OCI-LY3 (cell line): Measurements from ENCODE around the gene PATE2.

Experiments used
- H2AFZ ChIP-seq: fragments of 200-600, 300-600 bp; shearing (Covaris generic); 2 replicates; pipeline ENCODE4 v1.6.0; 2014; ENCODE audit warnings: antibody characterized with exemption, low read depth, low read length
- H3K27ac ChIP-seq: fragments of 200-600, 300-600 bp; sonication (generic); 2 replicates; pipeline ENCODE4 v1.5.1; 2014; ENCODE audit warnings: mild to moderate bottlenecking, low read length, moderate library complexity, mixed read lengths
- H3K27me3 ChIP-seq: fragments of 200-600, 300-600 bp; sonication (generic); 2 replicates; pipeline ENCODE4 v1.6.1; 2014; ENCODE audit warnings: low read depth, low read length, mixed read lengths
- H3K36me3 ChIP-seq: fragments of 200-600, 300-600 bp; sonication (generic); replicated peaks from 2 replicates; pipeline ENCODE3; 2014; ENCODE audit warnings: low read depth, low read length, mixed read lengths
- H3K4me1 ChIP-seq: fragments of 300-600, 200-600 bp; sonication (generic); 2 replicates; pipeline ENCODE4 v1.6.1; 2014; ENCODE audit warnings: low read length, mixed read lengths
- H3K4me2 ChIP-seq: fragments of 200-600, 300-600 bp; sonication (generic); 2 replicates; pipeline ENCODE4 v1.6.1; 2014; ENCODE audit warnings: low read length, mixed read lengths
- H3K4me3 ChIP-seq: fragments of 300-600, 200-600 bp; sonication (generic); 2 replicates; pipeline ENCODE4 v1.5.1; 2014; ENCODE audit warnings: antibody characterized with exemption, mild to moderate bottlenecking, low read length, moderate library complexity
- H3K79me2 ChIP-seq: fragments of 300-600, 200-600 bp; shearing (Covaris generic); 2 replicates; pipeline ENCODE4 v1.6.1; 2014; ENCODE audit warnings: mild to moderate bottlenecking, low read length, mixed read lengths
- H3K9ac ChIP-seq: fragments of 300-600, 200-600 bp; shearing (Covaris generic); 2 replicates; pipeline ENCODE4 v1.6.0; 2014; ENCODE audit warnings: mild to moderate bottlenecking, low read length, moderate library complexity
- H3K9me3 ChIP-seq: fragments of 200-600, 300-600 bp; shearing (Covaris generic); 2 replicates; pipeline ENCODE4 v1.6.1; 2014; ENCODE audit warnings: low read length, mixed read lengths; ENCODE audit not compliant: insufficient read depth
- H4K20me1 ChIP-seq: fragments of 200-600, 300-600 bp; sonication (generic); 2 replicates; pipeline ENCODE4 v1.6.1; 2016; ENCODE audit warnings: low read length, mixed read lengths; ENCODE audit not compliant: insufficient read depth
- EZH2phosphoT487 ChIP-seq: fragments of 200-600 bp; shearing (Covaris generic); IDR thresholded peaks from 2 replicates; pipeline ENCODE4 v1.6.1; 2018; ENCODE audit warnings: antibody characterized with exemption, mixed run types, low read depth
- TF ChIP-seq, protein P1 (sequence below): fragments of 200-600, 300-600 bp; sonication (generic); IDR thresholded peaks from 2 replicates; pipeline ENCODE4 v1.5.1; 2014; ENCODE audit warnings: antibody characterized with exemption, low read length, low read depth

PATE2 gene

DNA sequence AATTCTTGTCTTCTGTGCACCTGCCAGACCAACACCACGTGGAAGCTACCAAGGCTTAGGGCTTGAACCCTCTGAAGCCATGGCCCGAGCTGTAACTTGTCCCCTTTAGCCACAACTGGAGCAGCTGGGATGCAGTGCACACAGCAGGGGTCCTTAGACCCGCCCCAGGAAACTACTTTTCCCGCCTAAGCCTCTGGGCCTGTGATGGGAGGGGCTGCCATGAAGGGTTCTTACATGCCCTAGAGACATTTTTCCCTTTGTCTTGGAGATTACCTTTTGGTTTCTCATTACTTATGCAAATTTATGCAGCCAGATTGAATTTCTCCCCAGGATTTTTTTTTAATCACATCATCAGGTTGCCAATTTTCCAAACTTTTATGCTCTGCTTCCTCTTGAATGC is 19.0 kb upstream of the PATE2 start:
- TF ChIP-seq, protein P1, sequence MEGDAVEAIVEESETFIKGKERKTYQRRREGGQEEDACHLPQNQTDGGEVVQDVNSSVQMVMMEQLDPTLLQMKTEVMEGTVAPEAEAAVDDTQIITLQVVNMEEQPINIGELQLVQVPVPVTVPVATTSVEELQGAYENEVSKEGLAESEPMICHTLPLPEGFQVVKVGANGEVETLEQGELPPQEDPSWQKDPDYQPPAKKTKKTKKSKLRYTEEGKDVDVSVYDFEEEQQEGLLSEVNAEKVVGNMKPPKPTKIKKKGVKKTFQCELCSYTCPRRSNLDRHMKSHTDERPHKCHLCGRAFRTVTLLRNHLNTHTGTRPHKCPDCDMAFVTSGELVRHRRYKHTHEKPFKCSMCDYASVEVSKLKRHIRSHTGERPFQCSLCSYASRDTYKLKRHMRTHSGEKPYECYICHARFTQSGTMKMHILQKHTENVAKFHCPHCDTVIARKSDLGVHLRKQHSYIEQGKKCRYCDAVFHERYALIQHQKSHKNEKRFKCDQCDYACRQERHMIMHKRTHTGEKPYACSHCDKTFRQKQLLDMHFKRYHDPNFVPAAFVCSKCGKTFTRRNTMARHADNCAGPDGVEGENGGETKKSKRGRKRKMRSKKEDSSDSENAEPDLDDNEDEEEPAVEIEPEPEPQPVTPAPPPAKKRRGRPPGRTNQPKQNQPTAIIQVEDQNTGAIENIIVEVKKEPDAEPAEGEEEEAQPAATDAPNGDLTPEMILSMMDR, result no peak
- no peak for TF ChIP-seq EZH2phosphoT487
- no peaks in the 10 kb centered on the region for H3K79me2 ChIP-seq
- peaks cover 9% of the 10 kb centered on the region for H3K9me3 ChIP-seq

DNA sequence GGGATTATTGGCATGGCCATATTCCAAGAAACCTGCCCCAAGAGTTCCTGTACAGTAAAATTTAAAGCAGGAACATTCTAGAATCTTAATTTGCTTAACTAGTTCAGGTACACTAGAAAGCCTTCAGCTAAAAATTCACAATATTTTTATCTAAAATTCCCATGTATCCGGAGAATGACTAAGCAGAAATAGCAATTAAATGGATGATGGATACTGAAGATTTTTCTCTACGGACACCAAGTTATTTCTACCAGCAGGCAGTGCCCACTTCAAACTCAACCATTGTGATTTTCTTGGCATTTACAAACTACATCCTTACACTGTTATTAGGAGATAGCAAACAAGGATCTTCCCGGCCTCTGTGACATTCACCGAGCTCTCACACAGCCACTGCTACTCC is 12.2 kb upstream of the PATE2 start:
- Histone ChIP-seq H3K27ac (no peak overlapping the region), H3K4me1 (no peaks in the 10 kb centered on the region), H3K9me3 (no peaks in the 10 kb centered on the region), H3K79me2 (no peaks in the 10 kb centered on the region), H2AFZ (no peak overlapping the region), H3K27me3 (no peaks in the 10 kb centered on the region), H4K20me1 (no peaks in the 10 kb centered on the region), H3K9ac (no peak overlapping the region), H3K4me3 (no peak overlapping the region), H3K4me2 (no peak overlapping the region), H3K36me3 (no peaks in the 10 kb centered on the region)
- TF ChIP-seq, protein P1, result no peak
- TF ChIP-seq EZH2phosphoT487, result no peak

More for the DNA sequence above, 19.0 kb upstream of the PATE2 start:
- Histone ChIP-seq H3K27me3 (no peaks in the 10 kb centered on the region), H2AFZ (no peak overlapping the region), H3K4me3 (no peak overlapping the region), H3K27ac (no peak overlapping the region), H3K4me1 (no peaks in the 10 kb centered on the region), H3K36me3 (no peaks in the 10 kb centered on the region), H3K9ac (no peak overlapping the region), H3K4me2 (no peak overlapping the region), H4K20me1 (no peaks in the 10 kb centered on the region)

DNA sequence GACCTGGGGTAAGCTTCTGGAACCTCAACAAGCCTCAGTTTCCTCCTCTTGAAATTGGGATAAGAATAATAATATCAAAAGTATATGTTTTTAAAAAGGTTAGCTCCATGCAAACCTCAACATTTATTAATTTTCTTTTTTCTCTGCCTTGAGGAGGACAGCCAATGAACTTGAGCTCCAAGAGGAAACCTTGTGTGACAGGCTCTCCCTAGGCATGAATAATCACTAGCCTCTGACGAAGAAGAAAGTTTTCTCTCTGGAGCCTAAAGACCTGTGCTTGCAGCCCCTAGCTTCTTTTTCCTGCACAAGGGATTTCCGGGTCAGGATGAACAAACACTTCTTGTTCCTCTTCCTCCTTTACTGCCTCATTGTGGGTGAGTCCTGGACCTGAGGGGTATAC is 9.2 kb upstream of the PATE2 start, which contains the start of gene PATE3:
TSS of gene PATE3 (plus strand) at position 301 of the 400 bp plus-strand sequence. CDS start at position 326, 25 bp downstream.
- Histone ChIP-seq H4K20me1 (no peaks in the 10 kb centered on the region), H3K36me3 (no peaks in the 10 kb centered on the region), H3K27me3 (no peaks in the 10 kb centered on the region), H3K4me2 (no peak within 1 kb of the TSS), H3K4me3 (no peak within 1 kb of the TSS), H3K79me2 (no peaks in the 10 kb centered on the region), H3K27ac (no peak within 1 kb of the TSS), H3K9me3 (no peaks in the 10 kb centered on the region), H2AFZ (no peak within 1 kb of the TSS), H3K9ac (no peak within 1 kb of the TSS), H3K4me1 (no peaks in the 10 kb centered on the region)
- no peak for TF ChIP-seq EZH2phosphoT487
- TF ChIP-seq, protein P1, result no peak

DNA sequence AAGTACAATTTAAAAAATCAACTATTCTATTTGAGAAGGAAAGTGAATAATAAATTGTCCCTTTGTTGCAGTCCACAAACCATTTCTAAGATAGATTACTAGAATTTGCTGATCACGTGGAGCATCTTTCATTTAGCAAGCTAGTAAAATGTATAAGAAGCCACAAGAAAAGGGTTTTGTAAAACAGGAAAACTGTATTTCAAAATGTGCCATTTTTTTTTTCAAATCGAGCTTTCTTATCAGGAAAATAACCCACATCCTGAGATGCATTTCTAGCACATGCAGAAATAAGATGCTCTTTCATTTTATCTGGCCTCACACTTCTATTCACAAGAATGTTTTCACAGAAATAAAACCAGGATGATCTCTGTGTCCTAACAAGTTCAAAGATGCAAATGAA is 6.0 kb upstream of the PATE2 start:
- H3K4me1 ChIP-seq, result no peaks in the 10 kb centered on the region
- no peaks in the 10 kb centered on the region for H4K20me1 ChIP-seq
- H3K27me3 ChIP-seq, result no peaks in the 10 kb centered on the region
- H2AFZ ChIP-seq, result no peak overlapping the region
- no peak overlapping the region for H3K9ac ChIP-seq
- no peak overlapping the region for H3K27ac ChIP-seq
- H3K4me2 ChIP-seq, result no peak overlapping the region
- TF ChIP-seq, protein P1, result no peak
- no peak for TF ChIP-seq EZH2phosphoT487
- H3K79me2 ChIP-seq, result no peaks in the 10 kb centered on the region
- H3K4me3 ChIP-seq, result no peak overlapping the region
- no peaks in the 10 kb centered on the region for H3K9me3 ChIP-seq
- no peaks in the 10 kb centered on the region for H3K36me3 ChIP-seq
